Neutrophil (primary cell): ENCODE measurements around the gene MLH1.

Source experiments
- H3K27ac ChIP-seq: fragments of 200-600 bp; sonication (generic); 2 replicates; pipeline ENCODE4 v1.5.1; 2016; ENCODE audit warnings: mild to moderate bottlenecking, moderate library complexity
- H3K27me3 ChIP-seq: fragments of 200-600 bp; sonication (generic); 2 replicates; pipeline ENCODE4 v1.6.0; 2016; ENCODE audit warnings: mild to moderate bottlenecking
- H3K36me3 ChIP-seq: fragments of 200-600 bp; sonication (generic); 2 replicates; pipeline ENCODE4 v1.5.1; 2017
- H3K4me1 ChIP-seq, 2 experiments: fragments of 200-600 bp in 1 of 2; sonication (generic) in 1 of 2; 1 replicate in 1 of 2; 2 replicates in 1 of 2; pipeline versions ENCODE4 v1.5.1 to v1.6.1; 2013 to 2016; ENCODE audit warnings: low read depth in 1 of 2, low read length in 1 of 2, mild to moderate bottlenecking in 1 of 2, moderate library complexity in 1 of 2; ENCODE audit not compliant: control insufficient read depth in 1 of 2, insufficient read depth in 1 of 2
- H3K4me3 ChIP-seq, 2 experiments: fragments of 200-600 bp in 1 of 2; sonication (generic) in 1 of 2; 1 replicate in 1 of 2; 2 replicates in 1 of 2; pipeline ENCODE4 v1.5.1; 2013 to 2016; ENCODE audit warnings: low read depth in 1 of 2, low read length in 1 of 2, mild to moderate bottlenecking in 1 of 2, moderate library complexity in 1 of 2
- H3K9me3 ChIP-seq: fragments of 200-600 bp; sonication (generic); 2 replicates; pipeline ENCODE4 v1.5.1; 2016
- TF ChIP-seq, protein P1 (sequence below): fragments of 200-600 bp; sonication (generic); IDR thresholded peaks from 2 replicates; pipeline ENCODE4 v1.5.1; 2016; ENCODE audit warnings: antibody characterized with exemption

MLH1 gene

DNA sequence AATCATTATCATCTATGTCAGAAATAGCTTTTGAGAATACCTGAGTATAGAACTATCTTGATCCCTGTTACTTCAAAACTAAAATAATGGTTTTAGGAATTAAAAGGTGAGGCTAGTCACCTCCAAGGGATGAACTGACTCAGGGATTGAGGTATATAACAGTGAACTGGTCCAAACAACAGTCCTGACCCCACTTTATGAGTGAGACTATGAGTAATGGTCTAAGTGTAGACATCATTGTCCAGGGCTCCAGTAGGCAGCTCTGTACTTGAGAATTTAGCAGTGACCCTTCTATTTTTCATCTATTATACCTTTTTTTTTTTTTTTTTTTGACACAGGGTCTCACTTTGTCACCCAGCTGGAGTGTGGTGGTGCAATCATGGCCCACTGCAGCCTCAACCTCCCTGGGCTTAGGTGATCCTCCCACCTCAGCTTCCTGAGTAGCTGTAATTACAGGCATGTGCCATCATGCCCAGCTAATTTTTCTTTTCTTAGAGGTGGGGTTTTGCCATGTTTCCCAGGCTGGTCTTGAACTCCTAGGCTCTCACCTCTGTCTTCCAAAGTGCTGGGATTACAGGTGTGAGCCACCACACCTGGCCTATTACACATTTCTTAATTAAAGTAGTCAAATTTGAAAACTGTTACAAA, 36.3 kb downstream of the MLH1 start:
- TF ChIP-seq, protein P1, sequence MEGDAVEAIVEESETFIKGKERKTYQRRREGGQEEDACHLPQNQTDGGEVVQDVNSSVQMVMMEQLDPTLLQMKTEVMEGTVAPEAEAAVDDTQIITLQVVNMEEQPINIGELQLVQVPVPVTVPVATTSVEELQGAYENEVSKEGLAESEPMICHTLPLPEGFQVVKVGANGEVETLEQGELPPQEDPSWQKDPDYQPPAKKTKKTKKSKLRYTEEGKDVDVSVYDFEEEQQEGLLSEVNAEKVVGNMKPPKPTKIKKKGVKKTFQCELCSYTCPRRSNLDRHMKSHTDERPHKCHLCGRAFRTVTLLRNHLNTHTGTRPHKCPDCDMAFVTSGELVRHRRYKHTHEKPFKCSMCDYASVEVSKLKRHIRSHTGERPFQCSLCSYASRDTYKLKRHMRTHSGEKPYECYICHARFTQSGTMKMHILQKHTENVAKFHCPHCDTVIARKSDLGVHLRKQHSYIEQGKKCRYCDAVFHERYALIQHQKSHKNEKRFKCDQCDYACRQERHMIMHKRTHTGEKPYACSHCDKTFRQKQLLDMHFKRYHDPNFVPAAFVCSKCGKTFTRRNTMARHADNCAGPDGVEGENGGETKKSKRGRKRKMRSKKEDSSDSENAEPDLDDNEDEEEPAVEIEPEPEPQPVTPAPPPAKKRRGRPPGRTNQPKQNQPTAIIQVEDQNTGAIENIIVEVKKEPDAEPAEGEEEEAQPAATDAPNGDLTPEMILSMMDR, result no peak
- H3K27me3 ChIP-seq, result no peaks in the 10 kb centered on the region
- H3K4me3 ChIP-seq, result no peak overlapping the region
- H3K9me3 ChIP-seq, result no peaks in the 10 kb centered on the region
- peaks cover 65% of the 10 kb centered on the region for H3K36me3 ChIP-seq
- H3K4me1 ChIP-seq, result peaks cover 0 to 4% of the 10 kb centered on the region in 2 experiments
- H3K27ac ChIP-seq, result no peak overlapping the region

DNA sequence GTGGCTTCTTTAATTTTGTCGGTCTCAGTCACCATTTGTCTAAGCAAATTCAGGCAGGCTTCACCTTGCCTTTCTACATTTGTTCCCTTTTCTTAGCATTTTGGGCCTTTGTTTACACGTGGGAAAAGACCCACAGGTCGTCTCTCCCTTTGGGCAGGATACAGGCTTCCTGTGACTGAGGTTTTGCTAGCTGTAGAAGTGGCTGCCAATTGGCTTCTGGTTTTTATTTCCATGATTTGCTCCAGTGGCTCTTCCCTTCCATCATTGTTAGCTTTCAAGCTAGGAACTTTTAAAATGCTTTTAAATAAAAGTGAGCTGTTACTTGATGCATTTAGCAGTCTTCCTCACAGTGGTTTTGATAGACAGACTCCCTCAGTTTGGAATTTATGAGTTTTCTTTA, 37.3 kb downstream of the MLH1 start:
- H3K4me3 ChIP-seq, result no peak overlapping the region
- TF ChIP-seq, protein P1, result no peak
- H3K9me3 ChIP-seq, result no peaks in the 10 kb centered on the region
- H3K27ac ChIP-seq, result no peak overlapping the region
- H3K4me1 ChIP-seq, result no peaks in the 10 kb centered on the region
- no peaks in the 10 kb centered on the region for H3K27me3 ChIP-seq
- peaks cover 65% of the 10 kb centered on the region for H3K36me3 ChIP-seq

GRCh38 chr3:37031096-37031682, 37.9 kb downstream of the MLH1 start:
- Histone ChIP-seq H3K27me3 (no peaks in the 10 kb centered on the region), H3K9me3 (no peaks in the 10 kb centered on the region), H3K4me1 (no peaks in the 10 kb centered on the region), H3K36me3 (peaks cover 65% of the 10 kb centered on the region), H3K4me3 (no peak overlapping the region), H3K27ac (no peak overlapping the region)
- TF ChIP-seq, protein P1, result no peak

DNA sequence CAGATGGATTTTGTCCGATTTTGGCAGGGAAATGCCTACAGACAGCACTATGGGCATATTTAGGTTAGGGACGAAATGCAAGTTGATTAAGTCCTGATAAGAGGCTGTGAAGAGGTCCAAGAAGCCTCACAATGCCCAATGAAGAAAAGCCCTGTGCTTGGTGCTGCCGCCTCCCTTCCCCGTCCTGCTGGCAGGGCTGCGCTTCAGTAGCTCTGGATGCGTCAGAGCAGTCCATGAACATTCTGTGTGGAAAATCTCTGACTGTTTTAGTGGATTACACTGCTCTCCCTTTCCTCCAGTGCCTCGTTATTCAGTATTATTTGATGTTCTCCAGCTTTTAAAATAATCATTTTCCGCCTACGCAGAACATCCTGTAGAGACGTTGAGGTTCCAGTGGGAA, 39.6 kb downstream of the MLH1 start:
- peaks cover 60% of the 10 kb centered on the region for H3K36me3 ChIP-seq
- H3K4me1 ChIP-seq, result peaks cover 0 to 3% of the 10 kb centered on the region in 2 experiments
- no peaks in the 10 kb centered on the region for H3K9me3 ChIP-seq
- no peak overlapping the region for H3K27ac ChIP-seq
- H3K4me3 ChIP-seq, result no peak overlapping the region
- TF ChIP-seq, protein P1, result no peak
- H3K27me3 ChIP-seq, result no peaks in the 10 kb centered on the region

DNA sequence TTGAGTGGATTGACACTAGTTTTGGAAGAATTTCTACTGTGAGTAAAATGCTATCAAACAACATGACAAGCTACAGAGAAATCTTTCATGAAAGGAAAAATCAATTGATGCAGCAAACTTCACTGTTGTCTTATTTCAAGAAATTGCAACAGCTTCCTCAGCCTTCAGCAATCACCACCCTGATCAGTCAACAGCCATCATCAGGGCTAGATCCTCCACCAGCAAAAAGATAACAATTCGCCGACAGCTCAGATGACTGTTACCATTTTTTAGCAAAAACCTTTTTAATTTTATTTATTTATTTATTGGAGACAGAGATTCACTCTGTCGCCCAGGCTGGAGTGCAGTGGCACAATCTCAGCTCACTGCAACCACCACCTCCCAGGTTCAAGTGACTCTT, 44.0 kb downstream of the MLH1 start:
- Histone ChIP-seq H3K4me1 (peaks cover 0 to 3% of the 10 kb centered on the region in 2 experiments), H3K4me3 (no peak overlapping the region), H3K36me3 (peaks cover 44% of the 10 kb centered on the region)

More for the DNA sequence above, 44.0 kb downstream of the MLH1 start:
- TF ChIP-seq, protein P1, result no peak
- Histone ChIP-seq H3K27ac (no peak overlapping the region), H3K27me3 (no peaks in the 10 kb centered on the region), H3K9me3 (no peaks in the 10 kb centered on the region)
